GM19324 (cell line): ENCODE results near the gene ANGPT4.
"Not testable (repeated sequence)": the region's sequence is repeated elsewhere in the genome, so short reads cannot be mapped to it uniquely, and the experiment has no call there.

ENCODE experiments used
- ATAC-seq: cut with Tn5 transposase; IDR thresholded peaks from one replicate; pipeline ENCODE4 v1.9.1; 2021; ENCODE audit warnings: mild to moderate bottlenecking, moderate library complexity; ENCODE audit not compliant: unreplicated experiment, low FRiP score

ANGPT4 gene

GRCh38 chr20:879626-880025, 36.5 kb downstream of the ANGPT4 start:
- ATAC-seq, result no peak

DNA sequence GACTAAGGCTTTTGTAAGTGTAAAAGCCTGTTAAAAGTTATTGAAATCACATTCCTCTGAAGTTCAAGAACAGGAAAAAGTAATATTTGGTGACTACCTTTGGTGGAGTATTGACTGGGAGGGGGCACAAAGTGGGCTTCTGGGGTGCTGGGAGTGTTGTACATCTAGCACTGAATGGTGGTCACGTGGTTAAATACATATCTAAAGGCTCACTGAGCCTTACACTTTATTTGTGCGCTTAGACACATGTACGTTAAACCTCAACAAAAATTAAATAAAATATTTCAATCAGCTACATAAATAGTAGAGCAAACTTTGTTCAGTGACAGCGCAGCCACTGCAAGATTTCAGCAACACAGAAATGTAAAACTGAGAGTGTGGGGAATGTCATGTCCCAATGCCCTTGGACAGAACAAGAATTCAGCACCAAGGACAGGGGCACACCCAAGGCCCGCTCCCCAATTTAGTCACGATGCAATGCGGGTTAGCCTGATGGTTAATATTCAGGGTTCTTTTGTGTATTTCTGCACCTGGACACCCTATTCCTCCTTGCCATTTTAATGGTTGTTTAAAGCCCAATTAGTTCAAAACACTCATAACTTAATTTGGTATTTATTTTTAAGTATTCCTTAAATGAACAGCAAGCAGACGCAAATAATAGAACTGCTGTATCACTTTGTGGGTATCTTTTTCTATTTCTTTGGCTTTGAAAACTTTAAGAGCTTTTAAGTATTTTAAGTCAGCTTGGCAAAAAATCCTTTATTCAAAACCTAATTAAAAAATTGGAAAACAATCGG, 37.4 kb downstream of the ANGPT4 start:
- no peak for ATAC-seq

GRCh38 chr20:877814-878213, 38.3 kb downstream of the ANGPT4 start:
- no peak for ATAC-seq

- ATAC-seq, result no peak
Measured at GRCh38 chr20:875115-875514, 41.0 kb downstream of the ANGPT4 start.

DNA sequence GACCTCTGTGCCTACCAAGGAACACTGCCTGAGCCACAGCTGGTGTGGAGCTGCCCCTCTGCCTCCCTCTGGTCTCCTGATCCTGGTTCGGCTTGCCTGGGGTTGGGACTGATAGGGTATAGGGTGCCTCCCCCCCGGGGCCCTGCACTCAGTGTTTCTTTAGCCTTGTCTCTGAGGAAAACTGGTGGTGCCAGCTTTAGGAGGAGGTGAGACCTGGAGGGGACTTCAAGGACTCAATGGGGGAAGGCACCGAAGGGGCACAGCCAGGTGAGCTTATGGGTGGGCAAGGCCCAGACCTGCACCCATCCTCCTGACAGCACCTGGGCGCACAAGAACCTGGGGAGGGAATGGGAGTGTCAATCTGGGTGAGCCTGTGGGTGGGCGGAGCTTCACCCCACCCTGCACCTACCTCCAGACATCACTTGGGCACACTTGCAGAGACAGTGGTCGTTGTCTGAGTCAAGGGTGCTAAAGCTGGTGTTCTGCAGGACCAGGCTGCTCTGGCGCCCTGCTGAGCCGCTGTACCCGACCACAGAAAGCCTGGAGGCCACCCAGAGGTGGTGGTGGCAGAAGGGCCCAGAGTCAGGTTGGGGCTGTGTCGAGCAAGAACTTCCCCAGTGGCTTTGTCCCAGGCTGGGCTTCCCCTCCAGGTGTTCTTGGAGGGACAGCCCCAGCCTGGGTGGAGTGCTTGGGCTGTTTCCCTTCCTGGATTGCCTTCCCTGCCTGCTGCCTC, 42.1 kb downstream of the ANGPT4 start:
- ATAC-seq, result no peak

- ATAC-seq, result no peak
Measured at GRCh38 chr20:872855-873520, 43.1 kb downstream of the ANGPT4 start.

DNA sequence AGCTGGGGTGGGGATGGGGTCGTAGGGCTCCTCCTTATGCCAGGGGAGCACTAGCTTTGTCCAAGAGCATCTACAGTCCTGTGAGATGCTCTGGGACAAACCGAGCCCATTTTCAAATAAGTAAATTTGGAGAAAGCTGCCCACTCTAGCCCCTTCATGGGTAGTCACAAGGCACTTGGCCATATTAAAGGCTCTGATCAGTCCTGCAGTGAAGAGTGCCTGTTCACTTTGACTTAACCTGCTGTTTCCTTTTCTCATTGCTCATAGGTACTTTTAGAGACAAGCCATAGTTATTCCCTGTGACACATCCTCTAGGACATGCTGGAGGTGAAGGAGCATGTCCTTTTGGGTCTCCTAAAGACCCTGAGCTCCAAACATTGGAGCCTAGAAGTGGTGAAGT, 44.2 kb downstream of the ANGPT4 start:
- ATAC-seq, result no peak

GRCh38 chr20:871436-871835, 44.7 kb downstream of the ANGPT4 start:
- no peak for ATAC-seq

DNA sequence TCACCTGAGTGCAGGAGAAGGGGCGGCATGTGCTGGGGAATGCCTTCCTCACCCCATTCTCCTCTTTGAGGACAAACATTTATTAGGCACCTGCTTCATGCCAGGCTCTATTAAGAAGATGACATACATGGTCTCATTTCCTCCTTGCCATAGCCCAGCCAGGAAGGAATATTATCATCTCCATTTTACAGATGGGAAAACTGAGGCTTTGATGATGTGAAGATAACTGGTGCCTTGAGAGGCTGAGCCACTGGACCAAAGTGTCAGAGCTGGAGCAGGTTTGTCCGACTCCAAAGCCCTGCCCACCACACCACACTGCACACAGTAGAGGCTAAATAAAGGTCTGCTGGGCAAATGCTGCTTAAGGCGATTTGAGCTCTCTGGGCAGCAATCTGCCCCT, 45.4 kb downstream of the ANGPT4 start:
- ATAC-seq, result no peak

GRCh38 chr20:869606-870005, 46.5 kb downstream of the ANGPT4 start:
- no peak for ATAC-seq

GRCh38 chr20:868279-868678, 47.9 kb downstream of the ANGPT4 start:
- no peak for ATAC-seq

DNA sequence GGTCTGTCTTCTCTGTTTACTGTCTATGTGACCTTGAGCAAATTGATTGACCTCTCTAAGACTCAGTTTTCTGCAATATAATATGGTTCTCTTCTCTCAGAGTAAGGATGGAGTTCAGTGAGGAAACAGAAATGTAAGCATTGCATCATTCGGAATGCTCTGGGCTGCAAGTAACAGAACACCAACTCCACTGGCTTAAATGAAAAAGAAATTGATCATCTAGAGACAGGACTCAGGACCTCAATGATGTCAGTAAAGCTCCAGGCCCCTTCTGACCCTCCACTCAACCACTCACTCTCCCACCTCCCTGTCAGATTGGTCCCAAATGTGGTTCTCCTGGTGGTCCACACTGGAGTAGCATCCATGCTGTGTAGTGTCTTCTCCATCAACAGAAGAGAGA, 50.7 kb downstream of the ANGPT4 start:
- no peak for ATAC-seq

GRCh38 chr20:860891-861290, 55.2 kb downstream of the ANGPT4 start:
- ATAC-seq, result no peak

DNA sequence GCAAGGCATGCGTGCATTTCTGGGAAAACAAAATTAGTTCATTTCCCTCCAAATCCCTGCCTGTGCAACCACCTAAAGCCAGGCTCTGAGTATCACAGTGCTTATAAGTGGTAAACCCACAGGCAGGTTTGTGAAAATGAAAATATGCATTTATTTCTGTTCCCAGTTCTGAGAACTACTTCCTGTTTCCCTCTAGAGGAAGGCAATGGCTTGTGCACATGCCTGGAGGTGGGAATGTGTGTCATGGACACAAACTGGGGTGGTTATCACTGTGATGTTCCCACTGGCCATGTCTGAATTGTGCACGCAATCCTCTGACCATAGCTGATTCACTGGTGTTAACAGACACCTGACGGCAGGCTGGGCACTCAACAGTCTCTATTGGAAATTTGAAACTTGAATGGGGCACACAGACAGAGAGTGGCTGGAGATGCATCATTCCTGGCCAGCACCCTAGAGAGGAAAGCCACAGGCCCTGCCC, 56.3 kb downstream of the ANGPT4 start:
- no peak for ATAC-seq

DNA sequence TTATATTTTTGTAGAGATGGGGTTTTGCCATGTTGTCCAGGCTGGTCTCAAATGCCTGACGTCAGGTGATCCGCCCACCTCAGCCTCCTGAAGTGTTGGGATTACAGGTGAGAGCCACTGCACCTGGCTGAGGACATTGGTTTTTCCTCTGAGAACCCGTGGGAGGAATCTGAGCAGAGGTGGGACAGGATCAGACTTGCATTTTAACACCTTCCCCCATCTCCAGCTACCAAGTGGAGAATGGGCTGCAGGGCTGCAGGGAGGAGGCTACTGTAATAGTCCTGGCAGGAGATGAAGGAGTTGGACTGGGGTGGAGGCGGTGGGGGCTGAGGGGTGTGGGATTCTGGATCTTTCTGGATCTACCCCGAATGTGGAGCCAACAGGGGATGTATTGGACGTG, 58.1 kb downstream of the ANGPT4 start:
- ATAC-seq, result no peak

DNA sequence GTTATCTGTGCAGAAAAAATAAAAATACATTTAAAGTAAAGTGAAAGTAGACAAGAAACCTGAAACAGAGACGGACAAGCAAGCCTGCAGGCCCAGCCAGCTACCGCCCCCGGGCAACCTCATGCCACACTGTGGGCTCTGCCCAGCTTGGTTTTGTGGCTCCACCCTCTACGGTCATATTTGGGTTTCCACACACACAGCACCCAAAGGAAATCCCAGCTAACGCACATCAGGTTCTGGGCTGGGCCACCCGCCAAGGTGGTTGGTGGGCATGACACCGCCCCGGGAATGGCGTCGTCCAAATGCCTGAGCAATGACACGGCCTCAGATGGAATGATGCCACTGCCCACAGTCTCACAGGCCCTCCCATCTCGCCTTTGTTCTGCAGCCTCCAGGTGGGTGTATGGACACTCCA, 59.8 kb downstream of the ANGPT4 start:
- no peak for ATAC-seq

DNA sequence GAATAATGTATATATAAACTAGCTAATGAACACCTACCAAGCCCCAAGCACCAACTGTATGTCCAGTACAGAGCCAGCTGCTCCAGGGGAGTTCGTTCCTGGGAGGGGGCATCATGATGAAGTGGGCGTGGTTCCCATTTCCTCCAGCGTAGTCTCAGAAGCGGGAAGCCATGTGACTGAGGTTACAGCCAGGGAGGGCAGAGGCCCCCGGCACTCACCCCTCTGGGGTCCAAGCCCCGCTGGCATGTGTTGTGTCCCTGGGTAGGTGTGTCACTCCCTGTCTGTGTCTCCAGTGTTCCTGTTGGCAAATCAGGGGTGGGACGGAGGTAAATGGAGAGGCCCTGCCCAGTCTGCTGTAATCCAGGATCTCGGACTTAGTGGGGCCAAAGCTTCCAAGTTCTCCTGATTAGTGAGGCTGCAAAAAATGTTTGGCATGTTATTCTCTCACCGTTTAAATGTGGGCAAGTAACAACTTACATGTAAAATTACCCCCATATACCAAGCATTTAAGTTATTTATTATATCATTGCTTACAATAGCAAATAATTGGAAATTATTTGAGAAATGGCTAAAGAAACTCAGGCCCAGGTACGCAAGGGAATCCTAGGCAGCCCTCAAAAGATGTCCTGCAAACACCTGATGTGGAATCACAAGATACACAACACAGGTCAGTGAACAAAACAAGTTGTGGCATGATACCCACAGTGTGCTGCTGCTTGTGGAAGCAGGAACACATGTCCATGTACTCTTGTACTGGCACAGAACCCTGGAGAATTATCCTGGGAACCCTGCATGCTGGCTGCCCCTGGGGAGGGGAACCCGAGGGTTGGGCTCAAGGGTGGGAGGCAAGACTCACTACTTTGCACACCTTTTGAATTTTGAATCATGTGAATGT, 60.4 kb downstream of the ANGPT4 start:
- no peak for ATAC-seq

DNA sequence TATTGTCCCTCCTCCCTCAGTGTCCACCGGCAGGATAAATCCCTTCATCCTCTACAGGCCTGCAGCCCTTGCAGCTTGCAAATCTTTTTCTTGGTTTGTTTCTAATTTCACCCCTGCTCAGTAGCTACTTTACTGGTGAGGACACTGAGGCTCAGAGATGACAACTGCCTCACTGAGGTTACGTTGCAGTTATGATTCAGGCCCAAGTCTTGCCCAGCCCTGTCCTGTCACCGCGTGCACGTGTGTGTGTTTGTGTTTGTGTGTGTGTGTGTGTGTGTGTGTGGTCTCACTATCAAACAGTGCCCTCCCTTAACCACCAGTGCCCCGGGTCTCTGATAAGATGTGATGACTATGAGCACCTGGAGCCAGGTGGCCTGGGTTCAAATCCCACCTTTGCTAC, 61.5 kb downstream of the ANGPT4 start:
- ATAC-seq, result no peak

DNA sequence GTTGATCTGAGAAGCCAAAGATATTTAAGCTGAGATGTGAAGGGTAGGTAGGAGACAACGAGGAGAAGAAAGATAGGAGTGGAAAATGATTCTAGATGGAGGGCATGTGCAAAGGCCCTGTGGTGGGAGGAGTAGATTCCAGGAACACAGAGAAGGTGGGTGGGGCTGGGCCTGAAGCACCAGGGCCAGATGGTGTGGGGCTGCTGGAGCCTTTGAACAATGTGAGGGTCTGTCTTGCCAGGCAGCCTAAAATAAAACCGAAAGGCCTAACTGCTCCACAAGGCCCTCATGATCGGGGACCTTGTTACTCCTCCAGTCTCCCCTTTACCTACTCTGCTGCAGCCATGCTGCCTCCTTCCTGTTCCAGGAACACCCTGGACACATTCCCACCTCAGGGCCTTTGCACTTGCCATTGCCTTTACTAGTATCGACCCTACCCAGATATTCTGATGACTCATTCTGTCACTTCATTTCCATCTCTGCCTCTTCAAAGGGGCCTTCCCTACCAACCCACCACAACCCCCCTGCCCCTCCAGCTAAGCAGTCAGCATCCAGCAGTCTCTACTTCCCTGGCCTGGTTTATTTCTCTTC, 62.6 kb downstream of the ANGPT4 start:
- ATAC-seq, result no peak

DNA sequence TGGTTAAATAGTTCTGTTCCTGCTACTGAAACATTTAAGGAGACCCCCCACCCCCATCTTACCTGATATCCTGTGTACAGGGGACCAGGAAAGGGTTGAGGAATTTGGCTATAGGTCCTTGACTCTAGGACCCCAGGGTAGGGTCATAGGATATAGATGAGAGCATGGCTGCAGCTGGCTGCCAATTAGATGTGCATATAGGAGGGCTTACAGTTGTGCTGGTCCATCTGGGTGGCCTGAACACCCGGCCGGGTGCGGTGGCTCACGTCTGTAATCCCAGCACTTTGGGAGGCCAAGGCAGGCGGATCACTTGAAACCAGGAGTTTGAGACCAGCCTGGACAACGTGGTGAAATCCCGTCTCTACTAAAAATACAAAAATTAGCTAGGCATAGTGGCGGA, 67.4 kb downstream of the ANGPT4 start:
- ATAC-seq, result not testable (repeated sequence)
